Loucy (cell line): ENCODE measurements around the gene C5orf34.
"Not testable (repeated sequence)": the region's sequence is repeated elsewhere in the genome, so short reads cannot be mapped to it uniquely, and the experiment has no call there.

Experiments used
- H2AFZ ChIP-seq: fragments of 200-600 bp; sonication (generic); 2 replicates; pipeline ENCODE4 v1.6.0; 2016; ENCODE audit warnings: antibody characterized with exemption, mild to moderate bottlenecking, low read length, moderate library complexity
- H3F3A ChIP-seq: fragments of 200-600 bp; 2 replicates; pipeline ENCODE4 v1.6.0; 2016; ENCODE audit warnings: antibody characterized with exemption, low read depth, mild to moderate bottlenecking
- H3K27me3 ChIP-seq: fragments of 200-600 bp; sonication (generic); 2 replicates; pipeline ENCODE4 v1.6.1; 2014; ENCODE audit warnings: low read length, mild to moderate bottlenecking; ENCODE audit not compliant: insufficient read depth, poor library complexity, severe bottlenecking
- H3K36me3 ChIP-seq: fragments of 200-600 bp; sonication (generic); 2 replicates; pipeline ENCODE4 v1.6.1; 2016; ENCODE audit warnings: low read length; ENCODE audit not compliant: insufficient read depth
- H3K4me1 ChIP-seq: fragments of 200-600 bp; sonication (generic); 2 replicates; pipeline ENCODE4 v1.5.1; 2014; ENCODE audit warnings: low read length, mild to moderate bottlenecking; ENCODE audit not compliant: insufficient read depth, poor library complexity, severe bottlenecking
- H3K4me2 ChIP-seq: fragments of 200-600 bp; sonication (generic); 2 replicates; pipeline ENCODE4 v1.6.0; 2014; ENCODE audit warnings: antibody characterized with exemption, low read length, low read depth, mild to moderate bottlenecking; ENCODE audit not compliant: poor library complexity, severe bottlenecking
- H3K4me3 ChIP-seq: fragments of 200-600 bp; sonication (generic); 2 replicates; pipeline ENCODE4 v1.5.1; 2014; ENCODE audit warnings: low read length, mild to moderate bottlenecking, mixed read lengths; ENCODE audit not compliant: poor library complexity, severe bottlenecking
- H3K79me2 ChIP-seq: fragments of 200-600 bp; sonication (generic); 2 replicates; pipeline ENCODE4 v1.6.1; 2014; ENCODE audit warnings: low read length; ENCODE audit not compliant: insufficient read depth
- H3K9ac ChIP-seq: fragments of 200-600 bp; sonication (generic); 2 replicates; pipeline ENCODE4 v1.6.0; 2014; ENCODE audit warnings: mild to moderate bottlenecking, low read depth, low read length, moderate library complexity; ENCODE audit not compliant: poor library complexity, severe bottlenecking
- H3K9me2 ChIP-seq: fragments of 200-600 bp; sonication (generic); replicated peaks from 2 replicates; pipeline ENCODE4 v1.6.1; 2016; ENCODE audit warnings: low read depth, low read length, mixed read lengths
- H3K9me3 ChIP-seq: fragments of 200-600 bp; sonication (generic); 2 replicates; pipeline ENCODE4 v1.6.1; 2014; ENCODE audit warnings: mild to moderate bottlenecking, antibody characterized with exemption, low read length, low read depth; ENCODE audit not compliant: insufficient read depth
- H4K20me1 ChIP-seq: fragments of 200-600 bp; sonication (generic); 2 replicates; pipeline ENCODE4 v1.6.0; 2014; ENCODE audit warnings: antibody characterized with exemption, low read length, mild to moderate bottlenecking; ENCODE audit not compliant: insufficient read depth, poor library complexity, severe bottlenecking
- EZH2phosphoT487 ChIP-seq: fragments of 200-600 bp; IDR thresholded peaks from 2 replicates; pipeline ENCODE4 v1.6.1; 2018; ENCODE audit warnings: antibody characterized with exemption, mild to moderate bottlenecking, moderate library complexity, borderline replicate concordance
- TF ChIP-seq, protein P1 (sequence below): fragments of 200-600 bp; sonication (generic); conservative IDR thresholded peaks from 2 replicates; pipeline ENCODE4 v1.5.1; 2014; ENCODE audit warnings: mild to moderate bottlenecking, antibody characterized with exemption, low read length

C5orf34 gene

DNA sequence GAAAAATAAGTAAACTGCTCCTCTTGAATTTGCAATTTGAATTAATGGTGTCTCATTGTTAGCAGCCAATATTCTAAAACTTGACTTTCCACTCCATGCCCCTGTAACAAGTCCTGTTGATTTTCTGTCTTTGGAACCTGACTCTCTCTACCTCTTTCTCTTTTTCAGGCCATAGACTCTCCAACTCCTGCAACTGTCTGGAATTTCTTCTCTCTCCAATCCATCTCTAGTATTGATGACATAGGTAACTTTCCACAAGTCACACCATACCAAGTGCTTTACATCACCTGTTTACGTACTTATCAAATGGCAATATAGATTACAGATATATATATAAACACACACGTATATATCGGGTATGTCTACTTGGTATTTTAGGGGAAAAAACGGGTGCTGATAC lies 923 bp downstream of the C5orf34 start:
- peak overlapping the region; percentile 87 for H3K4me2 ChIP-seq
- H3K9me3 ChIP-seq = no peaks in the 10 kb centered on the region
- peaks cover 26% of the 10 kb centered on the region for H3K4me1 ChIP-seq
- no peak overlapping the region for H2AFZ ChIP-seq
- H3K79me2 ChIP-seq = peaks cover 42% of the 10 kb centered on the region
- H3K9ac ChIP-seq = peak overlapping the region; percentile 84
- H4K20me1 ChIP-seq = peaks cover 5% of the 10 kb centered on the region
- no peaks in the 10 kb centered on the region for H3K9me2 ChIP-seq
- H3K4me3 ChIP-seq = peak overlapping the region; percentile 76
- no peaks in the 10 kb centered on the region for H3K27me3 ChIP-seq
- H3K36me3 ChIP-seq = no peaks in the 10 kb centered on the region
- no peak for TF ChIP-seq EZH2phosphoT487
- TF ChIP-seq, protein P1, sequence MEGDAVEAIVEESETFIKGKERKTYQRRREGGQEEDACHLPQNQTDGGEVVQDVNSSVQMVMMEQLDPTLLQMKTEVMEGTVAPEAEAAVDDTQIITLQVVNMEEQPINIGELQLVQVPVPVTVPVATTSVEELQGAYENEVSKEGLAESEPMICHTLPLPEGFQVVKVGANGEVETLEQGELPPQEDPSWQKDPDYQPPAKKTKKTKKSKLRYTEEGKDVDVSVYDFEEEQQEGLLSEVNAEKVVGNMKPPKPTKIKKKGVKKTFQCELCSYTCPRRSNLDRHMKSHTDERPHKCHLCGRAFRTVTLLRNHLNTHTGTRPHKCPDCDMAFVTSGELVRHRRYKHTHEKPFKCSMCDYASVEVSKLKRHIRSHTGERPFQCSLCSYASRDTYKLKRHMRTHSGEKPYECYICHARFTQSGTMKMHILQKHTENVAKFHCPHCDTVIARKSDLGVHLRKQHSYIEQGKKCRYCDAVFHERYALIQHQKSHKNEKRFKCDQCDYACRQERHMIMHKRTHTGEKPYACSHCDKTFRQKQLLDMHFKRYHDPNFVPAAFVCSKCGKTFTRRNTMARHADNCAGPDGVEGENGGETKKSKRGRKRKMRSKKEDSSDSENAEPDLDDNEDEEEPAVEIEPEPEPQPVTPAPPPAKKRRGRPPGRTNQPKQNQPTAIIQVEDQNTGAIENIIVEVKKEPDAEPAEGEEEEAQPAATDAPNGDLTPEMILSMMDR = no peak
- H3F3A ChIP-seq = no peaks in the 10 kb centered on the region

DNA sequence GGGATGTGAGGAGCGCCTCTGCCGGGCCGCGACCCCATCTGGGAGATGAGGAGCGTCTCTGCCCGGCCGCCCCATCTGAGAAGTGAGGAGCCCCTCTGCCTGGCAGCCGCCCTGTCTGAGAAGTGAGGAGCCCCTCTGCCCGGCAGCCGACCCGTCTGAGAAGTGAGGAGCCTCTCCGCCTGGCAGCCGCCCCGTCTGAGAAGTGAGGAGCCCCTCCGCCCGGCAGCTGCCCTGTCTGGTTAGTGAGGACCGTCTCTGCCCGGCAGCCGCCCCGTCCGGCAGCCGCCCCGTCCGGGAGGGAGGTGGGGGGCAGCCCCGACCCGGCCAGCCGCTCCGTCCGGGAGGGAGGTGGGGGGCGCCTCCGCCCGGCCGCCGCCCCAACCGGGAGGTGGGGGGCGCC lies 3.9 kb downstream of the C5orf34 start:
- H4K20me1 ChIP-seq, H3F3A ChIP-seq, H3K4me2 ChIP-seq, H3K9me2 ChIP-seq, H3K27me3 ChIP-seq, H2AFZ ChIP-seq, H3K36me3 ChIP-seq, H3K9me3 ChIP-seq, H3K9ac ChIP-seq, H3K4me3 ChIP-seq: not testable (repeated sequence)
- Histone ChIP-seq H3K79me2 (peaks cover 57% of the 10 kb centered on the region), H3K4me1 (peaks cover 30% of the 10 kb centered on the region)

DNA sequence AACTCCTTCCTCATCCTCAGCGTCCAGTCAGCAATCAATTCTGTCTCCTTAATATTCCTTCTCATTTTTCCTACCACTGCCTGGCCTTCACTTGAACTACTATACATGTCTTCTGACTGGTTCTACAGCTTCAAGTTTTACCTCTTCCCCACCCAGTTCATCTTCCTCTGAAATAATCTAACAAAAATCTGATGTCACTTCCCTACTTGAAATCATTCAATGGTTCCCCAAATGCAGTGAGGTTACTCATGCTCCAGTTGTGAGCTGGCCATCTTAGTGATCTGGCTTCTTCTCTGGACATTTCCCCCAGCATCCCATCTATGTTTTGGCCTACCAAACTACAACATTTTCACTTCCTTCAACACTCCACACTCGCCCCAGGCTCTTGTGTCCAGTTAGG lies 16.4 kb downstream of the C5orf34 start:
- Histone ChIP-seq H3K79me2 (no peaks in the 10 kb centered on the region), H3K9me3 (no peaks in the 10 kb centered on the region), H2AFZ (no peak overlapping the region), H3K4me1 (no peaks in the 10 kb centered on the region), H3K36me3 (peaks cover 5% of the 10 kb centered on the region; the same call in 1 of the 2 replicates), H3F3A (no peaks in the 10 kb centered on the region), H3K9ac (no peak overlapping the region), H4K20me1 (no peaks in the 10 kb centered on the region), H3K4me3 (no peak overlapping the region), H3K9me2 (no peaks in the 10 kb centered on the region), H3K4me2 (no peak overlapping the region), H3K27me3 (no peaks in the 10 kb centered on the region)
- TF ChIP-seq, protein P1 = no peak

DNA sequence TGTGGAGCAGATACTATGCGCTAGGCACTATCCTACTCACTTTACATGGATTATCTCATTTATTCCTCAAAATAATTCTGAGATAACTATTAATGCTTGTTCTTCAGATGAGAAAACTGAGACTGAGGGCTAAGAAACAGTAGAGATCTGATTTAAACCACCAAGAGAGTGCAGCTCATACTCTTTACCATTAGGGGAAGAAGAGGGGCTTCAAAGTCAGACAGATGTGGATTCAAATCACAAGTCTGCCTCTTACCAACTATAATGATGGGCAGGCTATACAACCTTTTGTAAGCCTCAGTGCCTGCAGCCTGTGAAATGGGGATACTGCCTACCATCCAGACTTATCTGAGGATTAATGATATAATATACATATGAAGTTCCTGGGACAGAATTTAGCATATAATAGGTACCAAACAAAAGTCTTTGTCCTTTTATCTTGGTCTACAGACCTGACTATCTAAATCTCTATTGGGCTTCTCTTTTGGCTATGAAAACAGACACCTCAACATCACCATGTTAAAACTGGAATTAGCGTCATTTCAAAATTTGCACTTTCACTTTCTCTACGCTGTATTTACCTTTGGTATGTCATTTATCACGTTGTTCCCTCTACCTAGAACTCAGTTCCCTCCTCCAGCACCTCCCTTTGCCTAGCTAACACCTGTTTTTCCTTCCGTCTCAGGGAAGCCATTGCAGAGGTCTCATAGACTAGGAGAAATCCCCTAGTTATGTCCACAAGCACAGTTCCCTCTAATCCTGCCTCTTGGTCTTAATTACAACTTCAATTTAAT lies 17.4 kb downstream of the C5orf34 start:
- no peaks in the 10 kb centered on the region for H3K79me2 ChIP-seq
- no peak overlapping the region for H3K4me3 ChIP-seq
- no peaks in the 10 kb centered on the region for H4K20me1 ChIP-seq
- H3K9me3 ChIP-seq = no peaks in the 10 kb centered on the region
- H3K27me3 ChIP-seq = no peaks in the 10 kb centered on the region
- no peak for TF ChIP-seq EZH2phosphoT487
- TF ChIP-seq, protein P1 = no peak
- no peak overlapping the region for H3K9ac ChIP-seq
- no peaks in the 10 kb centered on the region for H3F3A ChIP-seq
- H2AFZ ChIP-seq = no peak overlapping the region
- no peaks in the 10 kb centered on the region for H3K9me2 ChIP-seq
- no peaks in the 10 kb centered on the region for H3K4me1 ChIP-seq
- H3K36me3 ChIP-seq = 0 out of 2 replicates have a peak, but pooled peaks cover 10% of the 10 kb centered on the region
- H3K4me2 ChIP-seq = no peak overlapping the region
